K562 (cell line): ENCODE data around the gene DBP. TPM values are rescaled to one million over a fixed set of nuclear protein-coding genes. Genes with fewer than 3 reads are reported as not detected.

Experiments used
- ATF1 ChIP-seq, 2 experiments: fragments of 450-650 bp in 1 of 2; IDR thresholded peaks; 2 replicates each; pipeline ENCODE4 v1.6.1; 2016; ENCODE audit warnings: missing compliant biosample characterization in 1 of 2, missing genetic modification characterization in 1 of 2
- BRF1 ChIP-seq: IDR thresholded peaks from 3 replicates; pipeline ENCODE4 v1.6.1; 2011; ENCODE audit warnings: borderline replicate concordance, mild to moderate bottlenecking; ENCODE audit not compliant: insufficient read length; ENCODE audit errors: extremely low read depth
- E2F3 ChIP-seq: fragments of 250-450 bp; sonication (Bioruptor Pico); IDR thresholded peaks from 2 replicates; pipeline ENCODE4 v1.4.0; 2020; ENCODE audit warnings: mild to moderate bottlenecking
- EP300 ChIP-seq: IDR thresholded peaks from 2 replicates; pipeline ENCODE4 v1.6.1; 2012; ENCODE audit warnings: low read length, improper control_type of control experiment
- HDGF ChIP-seq: fragments of 450-650 bp; IDR thresholded peaks from 2 replicates; pipeline ENCODE4 v1.6.1; 2016
- NCOR1 ChIP-seq: fragments of 450-650 bp; IDR thresholded peaks from 2 replicates; pipeline ENCODE4 v1.6.1; 2016; ENCODE audit warnings: mild to moderate bottlenecking, moderate library complexity
- SRSF1 ChIP-seq: fragments of 200-400 bp; formaldehyde crosslinking; IDR thresholded peaks from 2 replicates; pipeline ENCODE4 v1.6.1; 2017; ENCODE audit warnings: mild to moderate bottlenecking, low read depth, low read length, moderate library complexity
- TEAD2 ChIP-seq: fragments of 450-650 bp; IDR thresholded peaks from 2 replicates; pipeline ENCODE4 v1.6.1; 2016; ENCODE audit warnings: missing genetic modification characterization, control low read depth, missing compliant biosample characterization
- TFAP4 ChIP-seq: sonication (generic); formaldehyde crosslinking; IDR thresholded peaks from 2 replicates; pipeline ENCODE4 v1.8.0; 2022; ENCODE audit warnings: missing genetic modification reagents, mild to moderate bottlenecking, moderate library complexity, borderline replicate concordance
- THAP12 ChIP-seq: fragments of 250-450 bp; sonication (Bioruptor Pico); IDR thresholded peaks from 2 replicates; pipeline ENCODE4 v1.9.0; 2021; ENCODE audit warnings: mild to moderate bottlenecking, inconsistent platforms
- THRAP3 ChIP-seq: fragments of 450-650 bp; IDR thresholded peaks from 2 replicates; pipeline ENCODE4 v1.6.1; 2016; ENCODE audit warnings: mild to moderate bottlenecking, inconsistent platforms, borderline replicate concordance
- ZBTB1 ChIP-seq: sonication (generic); formaldehyde crosslinking; IDR thresholded peaks from 2 replicates; pipeline ENCODE4 v1.8.1; 2023; ENCODE audit warnings: missing genetic modification reagents, low read depth, mild to moderate bottlenecking, borderline replicate concordance
- ZNF121 ChIP-seq: sonication (generic); formaldehyde crosslinking; conservative IDR thresholded peaks from 2 replicates; pipeline ENCODE4 v1.8.0; 2022; ENCODE audit warnings: missing genetic modification reagents
- ZNF518B ChIP-seq: fragments of 250-450 bp; sonication (Bioruptor Pico); IDR thresholded peaks from 2 replicates; pipeline ENCODE4 v1.5.0; 2021; ENCODE audit warnings: mild to moderate bottlenecking, moderate library complexity
- ZNF57 ChIP-seq: fragments of 450-650 bp; formaldehyde crosslinking; IDR thresholded peaks from 2 replicates; pipeline ENCODE4 v1.4.0; 2020; ENCODE audit warnings: mild to moderate bottlenecking, moderate library complexity
- ZNF740 ChIP-seq, 3 experiments: fragments of 200-800 bp in 1 of 3; sonication (Bioruptor generic) in 1 of 3; sonication (generic) in 1 of 3; formaldehyde crosslinking in 1 of 3; IDR thresholded peaks; 2 replicates each; pipeline versions ENCODE4 v1.6.1 to v1.8.0; 2016 to 2022; ENCODE audit warnings: mild to moderate bottlenecking in 2 of 3, missing compliant biosample characterization in 2 of 3, missing genetic modification characterization in 2 of 3, missing genetic modification reagents in 1 of 3
- ZNF76 ChIP-seq: fragments of 250-450 bp; sonication (Bioruptor Pico); IDR thresholded peaks from 2 replicates; pipeline ENCODE4 v1.4.0; 2020; ENCODE audit warnings: mild to moderate bottlenecking, moderate library complexity, borderline replicate concordance
- ZNF77 ChIP-seq: fragments of 250-450 bp; sonication (Bioruptor Pico); IDR thresholded peaks from 2 replicates; pipeline ENCODE4 v1.5.0; 2020
- ZSCAN29 ChIP-seq: fragments of 450-650 bp; IDR thresholded peaks from 2 replicates; pipeline ENCODE4 v1.6.1; 2017
- polyA plus RNA-seq, 8 experiments: library from polyadenylated mRNA; depleted of rRNA in 4 of 8; stranded (reverse) in 5 of 8; unstranded in 3 of 8; fragments of >200 nt; fragmentation: Nextera tagmentation in 2 of 8; fragmentation: Illumina TruSeq in 1 of 8; extraction: Ambion mirVana in 2 of 8; extraction: Trizol in 1 of 8; gene quantifications; 2 replicates each; pipeline versions ENCODE4 v1.2.1 to v1.2.3, GENCODE V29; 2011 to 2014; ENCODE audit warnings: inconsistent platforms in 1 of 8, missing spikeins in 1 of 8
- total RNA-seq, 7 experiments: library from RNA; depleted of rRNA in 6 of 7; stranded (reverse); fragments of >200 nt in 6 of 7; fragmentation: Illumina TruSeq in 2 of 7; extraction: Trizol in 2 of 7; gene quantifications; 2 replicates each; pipeline versions ENCODE4 v1.2.1 to v1.2.3, GENCODE V29; 2011 to 2021; ENCODE audit warnings: low replicate concordance in 1 of 7

The DBP gene
- total and polyA plus RNA-seq, 9 of the 15 experiments (the other 6 are each of a cell fraction or from before 2014, with no cell fraction given): 0.25 to 5.5 (median 1.8) TPM

- TF ChIP-seq THAP12 (CRISPR knock-in tag) (peak; percentile 99), E2F3 (CRISPR knock-in tag) (no peak), ZNF57 (CRISPR knock-in tag) (no peak), ZNF518B (no peak), EP300 (peak; percentile 69), ZNF76 (CRISPR knock-in tag) (no peak), TEAD2 (tag) (no peak), HDGF (peak; percentile 97; the same call in 1 of the 2 replicates), ATF1 (CRISPR knock-in tag; IDR thresholded peaks at IDR 0.05) (peak; percentile 97), ATF1 (tag; IDR thresholded peaks at IDR 0.05) (peak; percentile 100), ZNF740 (CRISPR knock-in tag; IDR thresholded peaks at IDR 0.05) (no peak), ZNF740 (tag; IDR thresholded peaks at IDR 0.05) (no peak), SRSF1 (peak; percentile 95), ZSCAN29 (no peak), BRF1 (no peak), NCOR1 (peak; percentile 52), ZNF77 (CRISPR knock-in tag) (no peak), THRAP3 (no peak), ZNF121 (CRISPR knock-in tag) (peak; percentile 15; the same call in 1 of the 2 replicates), TFAP4 (CRISPR knock-in tag) (peak; percentile 95), ZBTB1 (CRISPR knock-in tag) (no peak; the same call in 1 of the 2 replicates)
These were observed 18.1 kb downstream of the DBP start, which contains the start of the genes RPL18 and SPHK2 (continued) for GRCh38 chr19:48618916-48619691.
